Measurements from ENCODE around the gene LRPAP1. TPM values are rescaled to one million over a fixed set of nuclear protein-coding genes. Genes with fewer than 3 reads are reported as not detected.

Gene LRPAP1
- total RNA-seq, 1 donor, result 82.9 TPM

DNA sequence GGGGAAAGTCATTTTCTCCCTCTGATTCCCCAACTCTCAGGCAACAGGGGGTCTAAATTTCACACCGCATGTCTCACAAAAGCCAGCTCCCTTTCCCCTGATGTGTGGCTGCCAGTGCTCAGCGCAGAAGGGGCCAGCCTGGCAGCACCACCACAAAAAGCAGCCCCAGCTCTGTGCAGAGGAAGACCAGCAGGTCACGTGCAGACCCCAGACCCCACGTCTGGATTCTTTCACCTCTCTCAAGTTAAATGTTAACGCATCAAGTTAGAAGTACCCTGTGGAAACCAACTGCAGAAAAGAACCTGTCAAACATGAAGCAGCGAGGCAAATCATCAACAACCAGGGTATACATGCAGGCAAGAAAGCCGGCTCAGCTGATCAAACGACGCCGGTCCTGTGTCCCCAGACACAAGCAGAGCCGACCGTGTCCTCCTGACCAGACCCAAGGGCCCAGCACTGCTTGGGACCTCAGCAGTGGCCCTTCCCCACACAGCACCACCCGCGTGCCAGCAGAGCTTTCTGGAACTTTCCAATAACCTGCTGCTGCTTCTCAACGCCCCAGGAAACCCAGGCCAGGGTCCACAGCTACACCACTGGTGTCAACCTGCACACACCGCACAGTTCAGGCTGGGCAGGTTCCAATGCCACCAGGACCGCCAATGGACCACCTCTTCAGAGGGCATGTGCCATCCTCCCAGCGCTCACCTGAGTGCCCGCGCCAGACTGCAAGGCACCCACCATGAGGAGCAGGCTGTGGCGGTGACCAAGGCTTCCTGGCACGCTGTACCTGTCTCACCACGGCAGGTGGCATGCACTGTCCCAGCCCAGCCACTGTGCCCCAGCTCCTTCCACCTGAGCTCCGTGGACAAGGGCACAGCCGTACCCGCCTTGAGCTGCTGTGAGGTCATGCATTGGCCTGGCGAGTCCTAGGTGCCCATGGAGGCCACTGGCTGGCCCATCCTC, 4.0 kb downstream of the LRPAP1 start:
- no peaks in the 10 kb centered on the region for H3K27me3 ChIP-seq (ENCODE audit: insufficient read depth, low read length)
- no peak overlapping the region for H3K4me3 ChIP-seq (ENCODE audit: low read length)
- no peaks in the 10 kb centered on the region for H3K9me3 ChIP-seq (ENCODE audit: low read depth, low read length)
- H3K4me1 ChIP-seq (ENCODE audit: insufficient read depth, low read length), result peaks cover 45% of the 10 kb centered on the region

DNA sequence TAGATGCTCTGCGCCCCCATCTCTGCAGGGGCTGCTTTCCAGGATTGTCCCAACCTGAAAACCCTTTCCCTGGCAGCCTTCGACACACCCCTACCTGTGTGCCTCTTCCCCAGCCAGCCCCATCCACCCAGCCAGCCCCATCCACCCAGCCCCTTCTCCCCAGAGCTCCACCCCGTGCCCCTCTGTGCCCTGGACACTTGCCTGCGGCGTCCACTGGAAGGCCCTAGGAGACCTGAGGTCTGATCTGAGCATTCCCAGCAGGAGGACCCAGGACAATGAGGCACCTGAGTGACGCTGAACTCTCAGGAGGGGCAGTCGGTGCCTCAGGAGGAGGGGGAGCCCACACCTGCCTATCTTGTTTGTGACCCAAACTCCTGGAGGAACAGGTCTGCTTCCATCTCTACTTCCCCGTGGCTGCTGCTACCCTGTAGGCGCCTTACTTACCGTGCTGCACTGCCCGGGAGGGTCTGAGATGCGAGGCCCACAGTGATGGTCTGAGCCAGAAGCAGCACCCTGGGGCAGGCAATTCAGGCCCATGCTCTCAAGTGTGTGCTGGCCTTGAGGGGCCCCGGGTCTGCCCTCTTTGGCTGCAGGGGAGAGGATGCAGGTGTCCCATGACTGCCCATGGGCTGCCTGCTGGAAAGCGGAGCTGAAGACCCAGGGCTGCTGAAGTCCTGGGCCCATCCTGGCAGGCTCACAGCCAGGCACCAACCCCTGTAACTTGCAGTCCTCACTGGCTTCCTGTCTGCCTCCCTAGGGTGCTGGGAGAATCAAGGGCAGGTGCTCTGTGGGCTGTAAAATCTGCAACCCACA, 4.9 kb downstream of the LRPAP1 start:
- Histone ChIP-seq H3K4me3 (ENCODE audit: low read length) (no peak overlapping the region), H3K9me3 (ENCODE audit: low read depth, low read length) (no peaks in the 10 kb centered on the region), H3K4me1 (ENCODE audit: insufficient read depth, low read length) (peaks cover 38% of the 10 kb centered on the region), H3K27me3 (ENCODE audit: insufficient read depth, low read length) (no peaks in the 10 kb centered on the region)

DNA sequence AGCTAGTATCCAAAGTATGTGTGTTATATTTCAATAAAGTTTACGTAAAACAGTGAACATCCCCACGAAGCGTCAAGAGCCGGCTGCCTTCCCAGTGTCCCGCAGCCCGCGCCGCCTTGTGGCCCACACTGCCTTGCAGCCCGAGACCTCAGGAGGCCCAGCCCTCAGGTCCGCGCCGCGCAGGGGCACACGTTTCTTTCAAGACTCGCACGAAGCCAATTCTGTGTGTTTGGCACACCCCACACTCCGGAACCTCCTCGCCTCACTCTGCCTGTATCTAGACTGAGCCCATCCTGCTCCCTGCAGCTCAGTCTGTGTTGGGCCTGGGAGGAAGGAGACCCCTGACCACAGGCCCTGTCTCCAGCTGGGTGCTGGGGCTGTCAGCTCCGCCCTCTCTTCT, 5.8 kb downstream of the LRPAP1 start:
- no peak overlapping the region for H3K4me3 ChIP-seq (ENCODE audit: low read length)
- H3K27me3 ChIP-seq (ENCODE audit: insufficient read depth, low read length), result no peaks in the 10 kb centered on the region
- H3K4me1 ChIP-seq (ENCODE audit: insufficient read depth, low read length), result peaks cover 35% of the 10 kb centered on the region
- H3K9me3 ChIP-seq (ENCODE audit: low read depth, low read length), result no peaks in the 10 kb centered on the region

DNA sequence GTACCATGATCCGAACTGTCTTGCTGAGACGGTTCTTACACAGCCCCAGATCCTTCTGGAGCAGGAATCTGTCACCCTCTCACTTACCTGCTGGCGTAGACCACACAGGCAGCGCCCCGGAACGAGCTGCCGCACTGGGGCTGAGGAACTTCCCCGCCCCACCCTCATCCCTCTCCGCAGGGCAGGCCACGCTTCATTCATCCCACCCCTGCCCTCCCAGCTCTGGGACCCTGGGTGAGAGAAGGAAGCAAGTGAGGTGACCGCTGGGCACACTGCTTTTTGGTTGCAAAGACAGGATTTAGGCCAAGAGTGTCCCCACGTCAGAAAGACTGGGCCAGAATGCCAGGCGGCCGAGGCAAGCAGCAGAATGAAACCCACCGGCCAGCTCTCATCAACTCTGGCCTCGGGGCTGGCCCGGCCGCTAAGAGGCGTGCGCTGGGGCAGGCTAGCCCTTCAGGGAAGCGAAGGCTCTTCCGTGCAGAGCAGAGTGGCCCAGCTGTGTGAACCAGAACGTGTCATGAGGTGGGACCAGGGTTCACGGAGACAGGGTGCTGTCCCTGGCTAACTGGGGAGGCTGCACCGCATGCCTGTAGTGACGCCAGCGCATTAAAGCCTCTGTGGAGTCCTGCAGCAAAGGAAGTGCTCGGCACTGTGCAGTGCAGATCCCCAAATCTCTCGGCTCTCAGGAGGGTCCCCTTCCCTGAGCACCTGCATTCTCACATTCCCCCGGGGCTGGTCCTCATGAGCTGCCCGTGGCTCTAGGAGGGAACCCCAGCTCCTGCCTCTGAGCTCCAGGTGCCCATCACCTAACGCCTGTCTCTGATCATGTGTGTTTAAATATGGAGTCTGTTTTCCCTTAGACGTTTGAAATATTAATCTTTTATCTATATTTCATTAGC, 6.4 kb downstream of the LRPAP1 start:
- H3K27me3 ChIP-seq (ENCODE audit: insufficient read depth, low read length), result no peaks in the 10 kb centered on the region
- peaks cover 28% of the 10 kb centered on the region for H3K4me1 ChIP-seq (ENCODE audit: insufficient read depth, low read length)
- no peaks in the 10 kb centered on the region for H3K9me3 ChIP-seq (ENCODE audit: low read depth, low read length)
- H3K4me3 ChIP-seq (ENCODE audit: low read length), result no peak overlapping the region

DNA sequence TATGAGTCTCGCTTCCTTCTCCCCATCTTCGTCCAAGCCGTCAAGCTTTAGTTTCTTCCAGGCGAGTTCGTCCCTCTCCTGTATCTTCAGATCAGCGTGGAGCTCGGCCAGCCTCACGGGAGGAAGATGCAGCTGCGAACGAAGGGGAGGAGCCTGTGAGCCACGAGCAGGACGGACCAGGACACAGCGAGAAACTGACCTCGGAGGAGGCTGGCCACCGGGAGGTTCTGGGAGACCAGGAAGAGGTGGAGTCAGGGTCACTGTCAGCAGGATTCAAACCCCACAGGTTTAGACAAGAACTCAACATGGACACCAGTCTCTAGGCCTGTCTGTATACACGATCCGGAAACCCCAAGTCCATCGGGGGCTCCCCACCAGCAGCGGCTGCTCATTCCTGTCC, 7.3 kb downstream of the LRPAP1 start:
- H3K4me3 ChIP-seq (ENCODE audit: low read length), result no peak overlapping the region
- H3K4me1 ChIP-seq (ENCODE audit: insufficient read depth, low read length), result peaks cover 19% of the 10 kb centered on the region
- no peaks in the 10 kb centered on the region for H3K9me3 ChIP-seq (ENCODE audit: low read depth, low read length)
- no peaks in the 10 kb centered on the region for H3K27me3 ChIP-seq (ENCODE audit: insufficient read depth, low read length)

DNA sequence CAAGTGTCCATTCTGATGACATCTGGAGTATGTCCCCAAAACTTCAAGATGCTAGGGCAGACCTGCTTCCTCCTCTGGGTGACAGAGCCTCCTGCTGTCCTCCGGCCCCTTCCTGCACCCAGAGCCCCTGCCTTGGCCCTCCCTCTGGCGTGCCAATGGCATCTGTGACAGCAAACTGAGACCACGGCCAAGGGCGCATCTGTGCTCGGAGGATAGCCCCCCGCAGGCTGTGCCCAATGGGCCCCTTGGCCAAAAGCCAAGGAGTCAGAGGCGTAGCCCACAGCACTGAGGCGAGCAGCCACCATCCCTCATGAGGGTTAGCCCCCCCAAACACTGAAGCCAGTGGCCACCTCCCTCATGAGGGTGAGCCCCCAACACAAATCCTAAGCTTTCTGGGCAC, 7.9 kb downstream of the LRPAP1 start:
- Histone ChIP-seq H3K4me3 (ENCODE audit: low read length) (no peak overlapping the region), H3K27me3 (ENCODE audit: insufficient read depth, low read length) (no peaks in the 10 kb centered on the region), H3K4me1 (ENCODE audit: insufficient read depth, low read length) (peaks cover 13% of the 10 kb centered on the region), H3K9me3 (ENCODE audit: low read depth, low read length) (no peaks in the 10 kb centered on the region)

DNA sequence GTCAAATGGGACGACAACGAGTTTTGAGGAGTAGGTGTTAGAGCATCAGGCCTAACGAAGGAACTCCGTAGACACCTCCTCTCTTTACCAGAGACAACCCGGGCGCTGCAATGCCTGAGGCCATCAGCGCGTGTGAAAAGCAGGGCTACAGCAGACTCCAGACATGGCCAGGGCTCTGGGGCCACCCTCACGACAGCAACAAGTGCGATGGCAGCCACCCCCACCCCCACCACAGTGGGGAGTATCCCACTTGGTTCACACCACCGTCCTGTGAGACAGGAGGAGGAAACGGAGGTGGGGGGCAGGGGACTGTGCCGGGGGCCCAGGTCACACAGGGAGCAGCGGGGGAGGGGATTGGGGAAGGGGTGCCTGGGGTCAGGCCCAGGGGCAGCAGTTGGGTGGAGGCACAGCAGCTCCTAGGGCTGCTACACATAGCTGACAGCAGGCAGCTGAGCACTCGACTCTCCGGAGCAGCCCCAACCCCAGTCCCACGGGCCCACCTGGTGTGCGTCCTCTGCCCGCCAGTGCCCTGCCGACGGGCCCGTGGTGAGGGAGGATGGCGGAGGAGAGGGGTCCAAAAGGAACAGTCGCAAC, 8.5 kb downstream of the LRPAP1 start:
- no peak overlapping the region for H3K4me3 ChIP-seq (ENCODE audit: low read length)
- no peaks in the 10 kb centered on the region for H3K9me3 ChIP-seq (ENCODE audit: low read depth, low read length)
- H3K27me3 ChIP-seq (ENCODE audit: insufficient read depth, low read length), result no peaks in the 10 kb centered on the region
- peaks cover 7% of the 10 kb centered on the region for H3K4me1 ChIP-seq (ENCODE audit: insufficient read depth, low read length)

DNA sequence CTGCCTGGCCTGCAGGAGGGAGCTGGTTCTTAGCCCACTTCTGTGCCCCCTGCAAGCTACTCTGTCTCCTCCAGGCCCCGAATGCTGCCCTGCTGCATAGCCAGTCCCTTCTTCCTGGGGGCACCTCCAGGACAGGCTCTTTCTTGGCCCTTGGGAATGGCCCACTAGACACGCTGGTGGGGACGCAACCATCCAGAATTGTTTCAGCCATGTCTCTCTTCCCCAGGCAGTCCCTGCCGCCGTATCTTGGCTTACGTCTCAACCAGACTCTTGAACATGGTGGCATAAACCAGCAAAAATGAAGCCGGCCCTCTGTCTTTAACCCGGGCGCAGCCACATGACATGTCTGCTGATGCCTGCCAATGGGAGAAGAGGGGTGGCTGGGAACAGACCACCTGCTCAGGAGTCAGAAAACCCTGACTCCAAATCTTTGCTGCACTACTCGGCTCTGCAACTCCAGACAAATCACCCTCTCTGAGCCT, 9.0 kb downstream of the LRPAP1 start:
- H3K4me3 ChIP-seq (ENCODE audit: low read length), result no peak overlapping the region
- H3K27me3 ChIP-seq (ENCODE audit: insufficient read depth, low read length), result no peaks in the 10 kb centered on the region
- H3K9me3 ChIP-seq (ENCODE audit: low read depth, low read length), result no peaks in the 10 kb centered on the region
- peaks cover 2% of the 10 kb centered on the region for H3K4me1 ChIP-seq (ENCODE audit: insufficient read depth, low read length)

DNA sequence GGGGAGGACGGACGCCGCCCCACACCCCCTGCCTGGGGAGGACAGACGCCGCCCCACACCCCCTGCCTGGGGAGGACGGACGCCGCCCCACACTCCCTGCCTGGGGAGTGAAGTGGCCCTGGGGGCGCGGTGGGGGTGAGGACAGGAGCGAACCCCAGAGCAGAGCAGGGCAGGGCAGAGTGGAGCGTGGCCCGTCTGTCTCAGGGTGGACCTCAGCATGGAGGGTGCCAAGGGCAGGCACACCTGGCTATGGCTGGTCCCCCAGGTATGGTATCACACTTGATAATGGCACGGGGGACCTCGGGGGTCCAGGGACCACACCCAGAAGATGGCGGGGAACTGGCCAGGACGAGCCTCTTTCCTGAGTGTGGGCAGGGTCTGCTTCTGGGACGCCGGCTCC, 9.6 kb downstream of the LRPAP1 start:
- Histone ChIP-seq H3K27me3 (ENCODE audit: insufficient read depth, low read length) (no peaks in the 10 kb centered on the region), H3K9me3 (ENCODE audit: low read depth, low read length) (no peaks in the 10 kb centered on the region), H3K4me1 (ENCODE audit: insufficient read depth, low read length) (no peaks in the 10 kb centered on the region), H3K4me3 (ENCODE audit: low read length) (no peak overlapping the region)

DNA sequence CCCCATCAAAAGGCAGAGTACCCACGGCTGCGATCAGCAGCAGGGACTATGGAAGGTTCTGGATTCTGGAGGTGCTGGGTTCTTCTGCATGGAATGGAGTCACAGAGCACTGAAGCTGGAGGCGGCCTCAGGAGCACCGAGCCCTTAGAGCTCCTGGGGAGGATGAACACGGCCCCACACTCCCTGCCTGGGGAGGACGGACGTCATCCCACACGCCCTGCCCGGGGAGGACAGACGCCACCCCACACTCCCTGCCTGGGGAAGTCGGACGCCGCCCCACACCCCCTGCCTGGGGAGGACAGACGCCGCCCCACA, 9.9 kb downstream of the LRPAP1 start:
- Histone ChIP-seq H3K27me3 (ENCODE audit: insufficient read depth, low read length) (no peaks in the 10 kb centered on the region), H3K4me1 (ENCODE audit: insufficient read depth, low read length) (no peaks in the 10 kb centered on the region), H3K4me3 (ENCODE audit: low read length) (no peak overlapping the region), H3K9me3 (ENCODE audit: low read depth, low read length) (no peaks in the 10 kb centered on the region)

DNA sequence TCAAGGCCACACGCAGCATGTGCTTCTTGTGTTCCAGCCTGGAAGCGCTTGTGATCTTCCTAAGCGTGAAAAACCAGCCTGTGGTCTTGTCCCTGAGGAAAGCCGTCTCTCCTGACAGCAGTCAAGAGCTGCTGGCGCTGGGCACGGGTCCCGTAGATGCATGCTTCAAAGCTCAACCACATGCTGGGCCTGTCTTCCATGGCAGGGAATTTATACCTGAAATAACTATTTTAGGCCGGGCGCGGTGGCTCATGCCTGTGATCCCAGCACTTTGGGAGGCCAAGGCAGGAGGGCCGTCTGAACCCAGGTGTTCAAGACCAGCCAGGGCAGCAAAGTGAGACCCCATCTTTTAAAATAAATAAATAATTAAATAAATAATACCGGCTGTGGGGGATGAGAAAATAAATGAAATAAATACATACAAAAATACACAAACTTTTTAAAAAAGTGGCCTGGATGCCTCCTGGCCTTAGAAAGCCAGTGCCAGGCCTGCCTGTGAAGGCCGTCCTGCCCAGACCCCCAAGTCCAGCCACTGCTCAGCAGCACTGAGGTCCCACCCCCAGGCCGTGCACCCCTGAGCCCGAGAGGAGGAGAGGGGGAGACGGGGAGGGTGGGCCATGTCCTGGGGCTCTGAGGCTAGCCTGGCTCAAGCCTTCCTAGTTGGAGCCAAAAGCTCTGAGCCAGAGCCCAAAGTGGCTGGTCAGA, 10.4 kb downstream of the LRPAP1 start:
- Histone ChIP-seq H3K9me3 (ENCODE audit: low read depth, low read length) (no peaks in the 10 kb centered on the region), H3K4me1 (ENCODE audit: insufficient read depth, low read length) (no peaks in the 10 kb centered on the region), H3K27me3 (ENCODE audit: insufficient read depth, low read length) (no peaks in the 10 kb centered on the region), H3K4me3 (ENCODE audit: low read length) (no peak overlapping the region)

DNA sequence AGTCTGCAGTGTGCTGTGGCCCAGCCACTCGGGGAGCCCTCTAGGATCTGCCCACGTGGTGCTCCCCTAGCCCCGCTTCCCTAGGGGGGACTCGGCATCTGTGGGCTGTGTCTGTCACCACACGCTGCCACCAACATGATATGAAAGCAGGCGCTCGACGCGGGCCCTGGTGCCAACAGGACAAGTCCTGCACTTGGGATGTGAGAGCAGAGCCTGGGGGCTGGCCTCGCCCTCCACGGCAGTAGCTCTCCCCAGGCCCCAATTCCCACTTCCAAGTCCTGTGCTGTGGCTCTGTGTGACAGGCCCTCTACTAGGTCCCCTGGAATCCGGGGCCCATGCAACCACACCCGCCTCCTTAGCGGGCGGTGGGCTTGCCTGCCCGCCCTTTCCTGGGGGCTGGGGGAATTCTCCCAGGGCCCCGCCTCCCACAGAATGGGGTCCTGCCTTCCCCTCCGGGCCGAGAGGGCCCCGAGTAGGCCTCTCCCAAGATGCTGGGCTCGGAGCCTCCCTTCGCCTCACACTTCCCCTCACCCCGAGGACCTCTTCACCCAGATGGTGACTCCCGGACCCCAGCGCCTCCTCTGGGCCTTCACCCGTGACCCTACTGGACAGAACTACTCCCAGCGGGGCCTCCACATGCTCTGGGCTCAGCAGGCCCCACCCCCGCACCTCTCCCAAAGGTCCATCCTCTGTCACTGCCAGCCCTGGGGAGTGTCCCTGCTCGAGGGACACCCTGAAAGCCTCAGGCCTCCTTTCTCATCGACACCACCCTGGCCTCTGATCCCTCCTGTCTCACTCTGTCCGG, 11.2 kb downstream of the LRPAP1 start:
- Histone ChIP-seq H3K27me3 (ENCODE audit: insufficient read depth, low read length) (no peaks in the 10 kb centered on the region), H3K4me1 (ENCODE audit: insufficient read depth, low read length) (no peaks in the 10 kb centered on the region), H3K4me3 (ENCODE audit: low read length) (no peak overlapping the region), H3K9me3 (ENCODE audit: low read depth, low read length) (no peaks in the 10 kb centered on the region)

DNA sequence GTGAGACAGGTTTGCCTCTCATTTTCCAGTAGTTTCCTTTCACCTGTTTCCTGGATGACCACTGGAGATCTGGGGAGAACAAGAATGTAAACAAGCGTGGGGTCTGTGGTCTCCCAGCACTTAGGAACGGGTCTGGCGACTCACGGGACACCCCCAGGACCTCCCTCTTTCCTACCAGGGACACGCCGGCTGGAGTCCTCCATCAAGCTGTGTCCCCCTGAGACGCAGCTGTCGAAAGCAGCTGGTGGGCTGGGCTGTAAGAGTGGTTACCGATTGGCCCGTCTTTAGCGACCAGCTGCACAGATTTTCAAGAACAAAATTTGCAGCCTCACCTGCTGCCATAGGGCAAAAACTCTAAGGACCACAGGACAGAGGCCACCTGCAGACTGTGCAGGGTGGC, 11.9 kb downstream of the LRPAP1 start:
- H3K9me3 ChIP-seq (ENCODE audit: low read depth, low read length), result no peaks in the 10 kb centered on the region
- H3K27me3 ChIP-seq (ENCODE audit: insufficient read depth, low read length), result no peaks in the 10 kb centered on the region
- H3K4me3 ChIP-seq (ENCODE audit: low read length), result no peak overlapping the region
- H3K4me1 ChIP-seq (ENCODE audit: insufficient read depth, low read length), result no peaks in the 10 kb centered on the region

Measured in mononuclear cell (primary cell).